Fibroblast of skin of right quadriceps (primary cell): Measurements from ENCODE around the gene KCNQ1OT1.

ENCODE experiments used
- DNase-seq: peaks from one replicate; pipeline ENCODE4 v3.0.0-alpha.2; 2013

Gene KCNQ1OT1

DNA sequence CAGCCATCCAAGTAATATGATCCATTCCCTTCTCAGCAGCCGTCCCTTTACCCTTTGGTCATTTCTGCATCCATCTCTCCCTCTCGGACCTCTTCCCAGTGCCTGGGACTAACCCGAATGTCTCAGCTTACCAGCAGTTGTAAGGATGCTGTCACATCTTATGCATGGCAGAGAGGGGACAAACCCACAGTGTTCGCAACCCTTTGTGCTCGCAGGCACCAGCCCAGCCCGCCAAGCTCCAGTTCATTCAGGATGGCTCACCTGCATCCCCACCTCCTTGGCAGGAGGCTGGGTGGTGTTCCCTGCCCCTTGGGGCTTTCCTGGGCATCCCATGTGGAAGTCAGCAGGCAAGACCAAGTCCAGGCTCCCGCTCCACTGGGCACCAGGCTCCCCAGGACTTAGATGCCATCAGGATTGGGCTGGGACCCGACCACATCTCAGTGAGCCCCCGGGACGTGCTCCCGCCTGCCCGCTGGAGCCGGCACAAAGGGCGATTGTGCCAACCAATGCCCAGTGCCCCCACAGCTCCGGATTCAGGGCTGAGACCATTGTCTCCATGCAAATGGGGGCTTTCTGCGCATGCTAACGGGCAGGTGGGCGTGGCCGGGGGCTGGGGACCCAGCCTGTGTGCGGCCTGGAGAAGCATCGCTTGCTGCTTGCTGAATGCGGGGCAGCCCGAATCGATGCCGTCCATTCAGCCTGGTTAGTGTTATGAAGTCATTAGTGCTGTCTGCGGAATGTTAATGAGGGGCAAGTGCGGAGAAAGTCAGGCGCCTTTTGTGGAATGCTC lies 108.6 kb downstream of the KCNQ1OT1 start:
- DNase-seq, result no peak

- no peak for DNase-seq
Measured at GRCh38 chr11:2590131-2590964, 109.4 kb downstream of the KCNQ1OT1 start.

- no peak for DNase-seq
Measured at GRCh38 chr11:2589538-2589934, 110.3 kb downstream of the KCNQ1OT1 start.

DNA sequence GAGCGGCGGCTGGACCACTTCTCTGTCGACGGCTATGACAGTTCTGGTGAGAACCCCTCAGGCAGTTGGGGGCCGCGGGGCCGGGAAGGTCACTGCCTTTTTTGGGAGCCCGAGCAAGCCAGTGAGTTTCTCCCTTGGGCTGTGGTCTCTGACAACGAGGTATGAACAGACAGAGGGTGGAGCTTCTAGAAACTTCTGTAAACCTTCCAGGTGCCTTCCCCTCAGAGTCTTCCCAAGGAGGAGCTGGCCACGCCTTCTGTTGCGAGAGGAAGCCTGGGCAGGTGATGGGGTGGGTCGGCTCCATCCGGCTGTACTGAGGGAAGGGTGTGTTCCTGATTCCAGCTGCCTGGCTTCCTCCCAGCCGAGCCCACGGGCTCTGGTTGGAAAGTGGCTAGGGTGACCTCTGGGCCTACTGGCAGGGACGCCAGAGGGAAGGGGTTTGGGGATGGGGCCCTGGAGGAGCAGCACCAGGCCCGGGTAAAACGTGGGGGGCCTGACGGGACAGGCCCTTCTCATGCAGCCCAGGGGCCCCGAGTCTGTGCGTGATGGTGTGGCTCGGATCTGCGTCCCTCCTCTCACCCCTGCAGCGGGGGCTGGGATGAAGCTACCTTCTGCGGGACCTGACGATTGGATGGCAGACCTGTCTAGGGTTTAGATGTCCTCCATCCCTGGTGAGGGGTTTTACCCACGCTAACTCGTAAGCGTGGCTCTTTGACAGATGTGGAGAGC lies 110.8 kb downstream of the KCNQ1OT1 start:
- DNase-seq, result no peak

DNA sequence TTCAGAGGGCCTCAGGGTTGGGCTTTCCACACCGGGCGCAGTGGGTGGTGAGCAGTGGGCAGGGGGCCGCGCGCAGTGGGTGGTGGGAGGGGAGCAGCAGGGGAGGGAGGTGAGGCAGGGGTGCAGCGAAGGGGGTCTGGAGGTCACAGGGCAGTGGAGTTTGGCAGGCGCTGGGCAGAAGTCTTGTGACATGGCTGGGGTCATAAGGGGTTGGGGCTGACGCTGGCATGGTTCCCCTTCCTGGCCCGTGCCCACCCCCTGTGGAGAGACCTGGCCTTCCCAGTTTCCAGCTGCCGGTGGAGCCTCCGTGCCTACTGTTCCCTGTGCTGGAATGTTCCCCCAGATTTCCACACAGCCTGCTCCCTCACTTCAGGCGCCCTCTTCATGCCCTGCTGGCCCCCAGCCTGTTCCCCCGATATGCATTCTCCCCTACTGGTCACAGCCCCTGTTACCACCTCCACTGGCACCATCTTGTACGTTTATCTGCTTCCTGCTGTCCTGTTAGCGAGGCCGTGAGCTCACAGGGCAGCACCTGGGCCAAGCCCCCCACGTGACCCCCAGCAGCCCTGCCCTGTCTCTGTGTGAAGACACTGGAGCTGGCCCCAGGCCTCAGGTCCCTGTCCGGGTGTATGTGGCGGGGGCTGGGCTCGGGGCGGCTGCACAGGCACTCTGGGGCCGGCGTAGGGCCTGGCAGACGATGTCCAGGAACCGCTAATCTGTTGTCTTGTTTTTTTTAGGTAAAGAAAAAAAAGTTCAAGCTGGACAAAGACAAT lies 111.6 kb downstream of the KCNQ1OT1 start:
- DNase-seq, result no peak

DNA sequence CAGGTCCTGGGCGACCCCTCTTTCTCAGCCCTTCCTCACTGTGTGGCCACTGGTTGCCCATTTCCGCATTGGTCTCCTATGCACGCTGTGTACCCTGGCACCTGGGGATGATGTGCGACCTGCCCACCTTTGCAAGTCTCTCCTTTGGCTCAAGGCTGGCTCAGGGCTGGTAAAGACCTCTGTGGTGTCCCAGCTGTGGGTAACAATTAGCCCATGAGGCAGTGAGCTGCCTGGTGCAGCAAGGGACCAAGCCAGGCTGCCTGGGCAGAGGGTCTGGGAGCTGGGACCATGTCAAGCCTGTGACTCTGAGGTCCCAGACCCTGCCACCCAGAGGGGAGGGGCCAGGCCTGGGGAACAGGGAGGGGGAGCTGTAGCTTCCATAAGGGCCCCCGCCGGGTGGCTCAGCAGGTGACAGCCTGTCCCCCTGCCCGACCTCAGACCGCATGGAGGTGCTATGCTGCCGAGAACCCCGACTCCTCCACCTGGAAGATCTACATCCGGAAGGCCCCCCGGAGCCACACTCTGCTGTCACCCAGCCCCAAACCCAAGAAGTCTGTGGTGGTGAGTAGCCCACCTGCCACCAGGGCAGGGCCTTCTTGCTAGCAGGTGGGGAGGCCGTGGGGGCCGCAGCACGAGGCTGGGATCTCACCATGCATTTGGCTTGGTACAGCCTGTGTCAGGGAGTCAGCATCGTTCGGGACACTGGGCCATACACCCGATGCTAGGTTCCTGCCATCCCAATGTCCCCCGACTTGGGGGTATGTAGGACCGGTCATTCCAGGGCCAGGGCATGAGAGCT lies 112.5 kb downstream of the KCNQ1OT1 start:
- DNase-seq, result no peak

GRCh38 chr11:2586793-2587131 lies 113.0 kb downstream of the KCNQ1OT1 start:
- DNase-seq, result no peak

DNA sequence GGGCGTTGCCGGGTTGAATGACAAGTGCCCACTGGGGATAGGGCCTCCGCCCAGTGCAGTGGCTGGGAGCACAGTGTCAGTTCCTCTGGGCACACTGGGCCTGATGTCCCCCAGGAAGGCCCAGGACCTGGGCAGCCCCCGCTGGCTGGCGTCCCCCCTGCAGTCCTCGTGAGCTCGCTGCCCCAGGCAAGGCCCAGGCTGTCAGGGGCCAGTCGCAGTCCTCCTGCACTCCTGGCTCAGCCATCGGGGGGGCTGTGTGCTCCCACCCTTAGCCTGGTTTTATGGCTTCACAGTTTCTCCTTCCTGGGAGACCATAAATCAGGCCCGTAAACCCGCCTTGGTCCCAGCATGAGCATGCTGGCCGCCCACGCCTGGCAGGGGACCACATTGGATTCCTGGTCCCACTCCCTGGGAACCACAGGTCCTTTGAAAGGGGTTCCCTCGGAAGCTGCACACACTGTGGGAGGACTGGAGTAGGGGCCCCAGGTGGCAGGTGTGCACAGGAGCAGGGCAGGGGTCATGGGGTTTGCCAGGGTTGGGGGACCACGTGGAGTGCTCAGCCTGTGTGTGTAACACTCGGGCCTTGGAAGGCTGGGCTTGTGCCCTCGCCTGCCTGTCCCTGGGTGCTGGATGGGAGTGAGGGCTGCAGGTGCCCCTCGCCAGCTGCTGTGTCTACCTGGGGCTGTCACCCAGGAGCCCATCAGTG lies 113.6 kb downstream of the KCNQ1OT1 start:
- DNase-seq, result no peak

DNA sequence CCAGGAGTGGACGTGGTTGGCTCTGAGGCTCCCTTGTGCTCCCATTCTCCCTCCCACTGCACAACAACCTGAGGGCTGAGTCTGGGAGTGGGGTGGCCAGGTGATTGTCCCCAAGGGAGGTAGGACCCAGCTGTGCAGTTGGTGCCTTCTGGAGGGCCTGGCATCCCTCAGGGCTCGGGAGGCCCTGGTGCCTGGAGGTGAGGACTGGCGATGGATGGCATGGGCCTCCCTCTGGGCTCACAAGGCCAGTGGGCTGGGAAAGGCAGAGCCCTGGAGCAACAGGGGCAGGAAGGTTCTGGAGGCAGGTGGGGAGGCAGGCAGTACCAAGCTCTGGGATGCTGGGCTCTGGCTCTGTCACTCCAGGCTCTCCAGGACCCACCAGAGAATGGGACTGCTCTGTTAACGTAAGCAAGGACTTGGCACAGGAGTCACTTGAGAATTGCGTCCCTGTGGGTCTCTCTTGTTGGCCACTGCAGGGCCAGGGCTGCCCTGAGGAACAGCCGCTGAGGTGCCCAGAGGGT lies 114.2 kb downstream of the KCNQ1OT1 start:
- no peak for DNase-seq

DNA sequence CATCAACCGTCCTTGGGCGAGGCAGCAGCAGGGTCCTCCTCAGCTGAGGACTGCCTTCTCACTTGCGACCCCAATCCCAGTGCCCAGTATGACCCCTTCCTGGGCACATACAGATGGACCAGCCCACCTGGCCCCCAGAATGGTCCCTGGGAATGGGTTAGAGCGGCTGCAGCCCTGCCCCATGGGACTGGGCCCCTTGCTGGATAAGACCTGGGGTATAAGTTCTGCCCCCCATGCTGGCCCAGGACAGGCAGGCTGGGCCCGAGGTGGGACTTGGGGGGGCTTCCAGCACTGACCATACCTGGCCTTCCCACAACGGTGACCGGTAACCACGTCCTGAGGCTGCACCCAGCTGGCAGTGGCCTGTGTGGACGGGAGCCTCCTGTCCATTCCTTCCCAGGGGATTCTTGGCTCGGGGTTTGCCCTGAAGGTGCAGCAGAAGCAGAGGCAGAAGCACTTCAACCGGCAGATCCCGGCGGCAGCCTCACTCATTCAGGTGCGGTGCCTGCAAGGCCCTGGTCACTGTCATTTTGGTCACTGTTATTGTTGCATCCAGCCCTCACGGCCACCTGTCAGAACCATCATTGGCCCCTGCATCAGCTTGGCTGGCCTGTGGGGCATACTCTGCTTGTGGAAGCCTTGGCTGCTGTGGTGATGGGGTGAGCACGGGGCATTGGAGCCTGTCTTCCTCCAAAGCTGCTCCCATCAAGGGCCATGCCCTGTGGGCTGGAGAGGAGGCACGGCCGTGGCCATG lies 114.8 kb downstream of the KCNQ1OT1 start:
- DNase-seq, result no peak

GRCh38 chr11:2584434-2584811 lies 115.4 kb downstream of the KCNQ1OT1 start:
- DNase-seq, result no peak

GRCh38 chr11:2583605-2583958 lies 116.2 kb downstream of the KCNQ1OT1 start:
- DNase-seq, result no peak

GRCh38 chr11:2582946-2583604 lies 116.7 kb downstream of the KCNQ1OT1 start:
- peak; percentile 6 for DNase-seq

DNA sequence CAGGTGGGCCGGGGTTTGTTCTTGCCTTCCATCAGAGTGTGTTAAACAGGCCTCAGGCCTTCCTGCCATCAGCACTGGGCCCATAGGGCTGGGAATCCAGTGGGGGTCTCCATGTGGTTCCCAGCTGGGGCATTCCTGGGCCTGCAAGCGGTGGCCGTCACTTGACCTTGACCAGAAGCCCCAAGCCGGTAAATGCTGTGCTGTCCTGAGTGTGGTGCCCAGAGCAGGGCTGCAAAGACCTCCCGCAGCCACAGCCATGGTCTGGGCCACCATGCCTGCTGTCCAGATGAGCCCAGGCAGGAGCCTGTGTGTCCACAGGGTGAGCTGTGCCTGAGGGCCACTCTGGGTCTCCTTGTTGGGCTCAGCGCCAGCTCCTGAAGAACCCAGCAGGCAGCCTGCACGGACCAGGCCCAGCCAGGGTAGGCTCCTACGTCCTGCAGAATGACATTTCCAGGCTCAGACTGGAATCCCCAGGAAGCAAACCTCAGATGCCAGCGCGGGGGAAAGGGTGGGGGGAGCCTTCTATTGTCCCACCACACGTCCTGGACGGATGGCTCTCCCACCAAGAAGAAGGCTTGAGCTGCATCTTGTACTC lies 117.3 kb downstream of the KCNQ1OT1 start:
- DNase-seq, result no peak

GRCh38 chr11:2581931-2582350 lies 117.9 kb downstream of the KCNQ1OT1 start:
- DNase-seq, result no peak

- DNase-seq, result no peak
Measured at GRCh38 chr11:2581151-2581930, 118.5 kb downstream of the KCNQ1OT1 start.

DNA sequence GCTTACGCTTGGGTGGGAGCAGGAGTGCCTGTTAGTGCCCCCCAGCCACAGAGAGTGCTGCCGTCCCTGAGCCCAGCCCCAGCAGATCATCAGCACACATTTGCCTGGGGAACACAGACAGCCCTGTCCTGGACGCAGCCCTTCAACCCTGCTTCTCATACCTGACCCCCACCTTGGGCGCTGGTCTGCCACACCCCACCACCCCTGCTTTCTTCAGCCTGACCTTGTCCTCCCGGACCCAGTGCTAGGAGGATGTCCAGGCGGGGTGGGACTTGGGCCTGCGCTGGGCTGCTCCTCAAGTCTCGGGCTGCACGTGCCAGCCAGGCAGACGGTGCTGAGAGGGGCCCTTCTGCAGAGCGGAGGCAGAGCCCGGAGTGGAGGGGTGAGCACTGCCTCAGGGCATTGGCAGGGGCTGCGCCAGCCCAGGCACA lies 119.2 kb downstream of the KCNQ1OT1 start:
- no peak for DNase-seq

DNA sequence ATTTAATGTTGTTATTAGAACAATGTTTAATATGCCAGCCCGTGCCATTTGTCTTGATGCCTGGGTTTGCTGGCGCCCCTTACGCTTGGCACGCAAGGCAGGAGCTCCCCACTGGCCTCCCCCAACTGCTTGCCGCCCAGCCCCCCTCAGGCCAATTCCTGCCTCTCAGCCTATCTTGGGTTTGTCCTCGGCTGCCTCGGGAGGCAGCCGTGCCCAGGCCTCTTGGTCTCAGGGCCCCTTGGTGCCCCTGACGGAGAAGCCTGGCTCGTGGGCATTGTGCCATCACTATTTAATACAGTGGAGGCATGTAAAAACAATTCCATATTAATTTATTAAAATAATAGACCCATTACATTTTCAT lies 119.8 kb downstream of the KCNQ1OT1 start:
- no peak for DNase-seq
